ENCODE data around the gene IKBKG.

DNA sequence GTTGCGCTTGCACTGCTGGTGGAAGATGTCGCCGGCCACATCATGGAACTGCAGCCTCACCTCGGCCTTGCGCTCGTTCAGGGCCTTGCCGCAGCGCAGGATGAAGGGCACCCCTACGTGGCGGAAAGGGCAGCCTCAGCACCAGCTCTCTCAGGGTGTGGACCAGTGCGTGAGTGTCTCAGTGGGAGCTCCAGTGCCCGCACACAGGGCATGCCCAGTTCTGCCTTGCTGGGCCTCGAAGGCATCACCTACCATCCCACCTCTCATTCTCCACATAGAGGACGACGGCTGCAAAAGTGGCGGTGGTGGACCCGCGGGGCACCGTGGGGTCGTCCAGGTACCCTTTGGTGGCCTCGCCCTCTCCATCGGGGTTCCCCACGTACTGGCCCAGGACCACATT lies 14.7 kb upstream of the IKBKG start:
- TF ChIP-seq, protein P1, sequence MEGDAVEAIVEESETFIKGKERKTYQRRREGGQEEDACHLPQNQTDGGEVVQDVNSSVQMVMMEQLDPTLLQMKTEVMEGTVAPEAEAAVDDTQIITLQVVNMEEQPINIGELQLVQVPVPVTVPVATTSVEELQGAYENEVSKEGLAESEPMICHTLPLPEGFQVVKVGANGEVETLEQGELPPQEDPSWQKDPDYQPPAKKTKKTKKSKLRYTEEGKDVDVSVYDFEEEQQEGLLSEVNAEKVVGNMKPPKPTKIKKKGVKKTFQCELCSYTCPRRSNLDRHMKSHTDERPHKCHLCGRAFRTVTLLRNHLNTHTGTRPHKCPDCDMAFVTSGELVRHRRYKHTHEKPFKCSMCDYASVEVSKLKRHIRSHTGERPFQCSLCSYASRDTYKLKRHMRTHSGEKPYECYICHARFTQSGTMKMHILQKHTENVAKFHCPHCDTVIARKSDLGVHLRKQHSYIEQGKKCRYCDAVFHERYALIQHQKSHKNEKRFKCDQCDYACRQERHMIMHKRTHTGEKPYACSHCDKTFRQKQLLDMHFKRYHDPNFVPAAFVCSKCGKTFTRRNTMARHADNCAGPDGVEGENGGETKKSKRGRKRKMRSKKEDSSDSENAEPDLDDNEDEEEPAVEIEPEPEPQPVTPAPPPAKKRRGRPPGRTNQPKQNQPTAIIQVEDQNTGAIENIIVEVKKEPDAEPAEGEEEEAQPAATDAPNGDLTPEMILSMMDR (IDR thresholded peaks at IDR 0.05; ENCODE audit: low read depth, low read length): no peak
- TF ChIP-seq POLR2A (IDR thresholded peaks at IDR 0.05; ENCODE audit: extremely low read depth, insufficient read length) (no peak), MYC (IDR thresholded peaks at IDR 0.05; ENCODE audit: low read depth, low read length) (no peak), MAX (IDR thresholded peaks at IDR 0.05; ENCODE audit: low read depth, low read length) (no peak)
